Activated CD4-positive, alpha-beta memory T cell treated with anti-CD3 and anti-CD28 coated beads, Interleukin-2, amount 10 ng/mL, durations not matched to agents 7 days and 5 days (primary cell): ENCODE measurements around the gene JCHAIN. TPM values are rescaled to one million over a fixed set of nuclear protein-coding genes. Genes with fewer than 3 reads are reported as not detected.
A peak's percentile ranks its signal among the peaks of the same experiment; 100 is the strongest.
"Not testable (repeated sequence)": the region's sequence is repeated elsewhere in the genome, so short reads cannot be mapped to it uniquely, and the experiment has no call there.

ENCODE experiments used
- CTCF ChIA-PET: fragments of 350-600 bp; sonication (Branson Sonifier 250); formaldehyde crosslinking; loops from one replicate; lab custom pipeline; 2021; ENCODE audit warnings: antibody characterized with exemption, inconsistent platforms; lab: Charles Lee
- POLR2A ChIA-PET: fragments of 350-600 bp; sonication (Branson Sonifier 250); formaldehyde crosslinking; loops from one replicate; lab custom pipeline; 2021; ENCODE audit warnings: antibody characterized with exemption; lab: Charles Lee
- DNase-seq: peaks from one replicate; pipeline ENCODE4 v3.0.0-alpha.2; 2020
- H3K27ac Mint-ChIP-seq: one replicate; pipeline ENCODE4 v1.8.0; 2021; ENCODE audit warnings: mild to moderate bottlenecking, mixed read lengths
- H3K27me3 Mint-ChIP-seq: one replicate; pipeline ENCODE4 v1.8.0; 2021; ENCODE audit warnings: mixed read lengths
- H3K36me3 Mint-ChIP-seq: one replicate; pipeline ENCODE4 v1.8.0; 2021; ENCODE audit warnings: low read depth, mixed read lengths
- H3K4me1 Mint-ChIP-seq: one replicate; pipeline ENCODE4 v1.8.0; 2021; ENCODE audit warnings: mixed read lengths
- H3K4me3 Mint-ChIP-seq: one replicate; pipeline ENCODE4 v1.8.0; 2021; ENCODE audit warnings: mild to moderate bottlenecking, mixed read lengths
- H3K9me3 Mint-ChIP-seq: one replicate; pipeline ENCODE4 v1.8.0; 2021; ENCODE audit warnings: mixed read lengths
- total RNA-seq, 2 experiments: library from RNA; stranded (reverse); gene quantifications; one replicate each; pipeline ENCODE4 v1.2.3, GENCODE V29; 2021

The JCHAIN gene
- total RNA-seq, 2 experiments from 2014 or later, result 0.35 TPM; not detected in 1

DNA sequence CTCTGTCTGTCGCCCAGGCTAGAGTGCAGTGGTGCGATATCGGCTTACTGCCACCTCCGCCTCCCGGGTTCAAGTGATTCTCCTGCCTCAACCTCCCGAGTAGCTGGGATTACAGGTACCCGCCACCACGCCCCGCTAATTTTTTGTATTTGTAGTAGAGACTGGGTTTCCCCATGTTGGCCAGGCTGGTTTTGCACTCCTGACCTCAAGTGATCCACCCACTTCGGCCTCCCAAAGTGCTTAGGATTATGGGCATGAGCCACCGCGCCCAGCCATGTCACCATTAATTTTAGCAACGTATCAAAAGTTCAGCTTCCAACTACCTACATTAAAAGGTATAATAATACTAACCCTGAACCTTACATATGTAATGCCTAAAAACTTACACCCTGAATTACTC is 21.1 kb upstream of the JCHAIN start:
- peak; percentile 22 for DNase-seq
- ChIA-PET POLR2A (interaction anchor here (0.9 to 4.6 kb wide), 8 partner anchors 9 to 306 kb away, joined by 3 to 35 read pairs (median 4); partner anchors contain the start of genes DCK and GRSF1), CTCF (interaction anchor here (0.6 to 3.4 kb wide), 5 partner anchors 10 to 48 kb away, joined by 3 to 27 read pairs (median 5); no protein-coding TSS in a partner anchor)

DNA sequence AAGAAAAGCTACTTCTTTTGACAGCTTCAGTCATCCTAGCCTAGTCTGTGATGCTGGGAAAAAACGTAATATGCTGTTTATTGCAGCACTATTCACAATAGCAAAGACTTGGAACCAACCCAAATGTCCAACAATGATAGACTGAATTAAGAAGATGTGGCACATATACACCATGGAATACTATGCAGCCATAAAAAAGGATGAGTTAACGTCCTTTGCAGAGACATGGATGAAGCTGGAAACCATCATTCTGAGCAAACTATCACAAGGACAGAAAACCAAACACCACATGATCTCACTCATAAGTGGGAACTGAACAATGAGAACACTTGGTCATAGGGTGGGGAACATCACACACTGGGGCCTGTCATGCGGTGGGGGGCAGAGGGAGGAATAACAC is 15.8 kb upstream of the JCHAIN start:
- ChIA-PET CTCF (interaction anchor here (1.5 kb wide), 1 partner anchor 30 kb away, joined by 3 read pairs; no protein-coding TSS in a partner anchor), POLR2A (interaction anchor here (1.4 kb wide), 1 partner anchor 157 kb away, joined by 4 read pairs; no protein-coding TSS in a partner anchor)
- not testable (repeated sequence) for H3K36me3 Mint-ChIP-seq, H3K27ac Mint-ChIP-seq, H3K27me3 Mint-ChIP-seq, DNase-seq, H3K4me3 Mint-ChIP-seq, H3K9me3 Mint-ChIP-seq
- H3K4me1 Mint-ChIP-seq, result peaks cover 20% of the 10 kb centered on the region

More for the DNA sequence above, 21.1 kb upstream of the JCHAIN start:
- Mint-ChIP-seq H3K9me3 (no peaks in the 10 kb centered on the region), H3K4me1 (peaks cover 39% of the 10 kb centered on the region), H3K27ac (peak overlapping the region; percentile 93), H3K27me3 (no peaks in the 10 kb centered on the region), H3K4me3 (peak overlapping the region; percentile 97), H3K36me3 (peaks cover 27% of the 10 kb centered on the region)

DNA sequence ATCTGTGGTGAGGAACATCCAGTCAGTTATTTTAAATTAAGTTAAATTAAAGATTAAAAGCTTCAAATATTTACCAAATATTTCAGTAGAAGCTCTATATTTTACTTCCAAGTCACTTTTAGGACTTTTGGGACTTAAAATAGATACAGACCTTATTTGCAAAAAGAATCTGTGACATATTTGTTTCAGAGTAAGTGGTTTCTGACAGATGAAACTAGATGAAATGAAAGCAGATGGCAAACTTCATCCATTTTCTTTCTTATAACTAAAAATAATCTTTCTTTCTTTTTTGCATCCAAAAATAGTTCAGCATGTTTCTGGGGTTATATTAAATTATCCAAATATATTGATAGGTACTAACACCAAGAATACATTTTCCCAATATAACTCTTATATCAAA is 15.4 kb upstream of the JCHAIN start:
- Mint-ChIP-seq H3K36me3 (no peaks in the 10 kb centered on the region), H3K4me1 (peaks cover 24% of the 10 kb centered on the region), H3K9me3 (no peaks in the 10 kb centered on the region), H3K4me3 (no peak overlapping the region), H3K27ac (no peak overlapping the region), H3K27me3 (no peaks in the 10 kb centered on the region)
- no peak for DNase-seq
- CTCF ChIA-PET, result interaction anchor here (1.5 to 1.6 kb wide), 2 partner anchors 30 to 54 kb away, joined by 3 to 5 read pairs; no protein-coding TSS in a partner anchor
- POLR2A ChIA-PET, result interaction anchor here (1.4 kb wide), 1 partner anchor 157 kb away, joined by 4 read pairs; no protein-coding TSS in a partner anchor

DNA sequence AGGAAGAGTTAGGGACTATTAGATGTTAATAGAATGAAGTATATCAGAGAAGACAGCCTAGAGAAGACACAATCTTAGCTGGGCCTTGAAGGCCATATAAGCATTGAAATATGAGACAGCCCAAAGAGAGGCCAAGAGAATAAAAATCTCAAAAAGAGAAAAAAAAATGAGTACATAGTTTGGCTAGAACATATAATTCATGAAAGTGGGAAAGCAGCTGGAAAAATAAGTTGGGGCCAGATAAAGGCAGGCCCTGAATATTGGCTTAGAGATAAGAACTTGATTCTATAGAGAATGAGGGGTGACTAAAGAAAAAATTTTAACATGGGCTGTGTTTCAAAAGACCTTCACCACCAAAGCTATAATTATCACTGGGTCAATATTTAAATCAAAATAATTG is 14.6 kb upstream of the JCHAIN start:
- Mint-ChIP-seq H3K27me3 (no peaks in the 10 kb centered on the region), H3K36me3 (no peaks in the 10 kb centered on the region), H3K4me1 (peaks cover 26% of the 10 kb centered on the region), H3K27ac (no peak overlapping the region), H3K4me3 (no peak overlapping the region), H3K9me3 (no peaks in the 10 kb centered on the region)
- CTCF ChIA-PET, result interaction anchor here (0.9 to 1.6 kb wide), 2 partner anchors 29 to 54 kb away, joined by 4 to 5 read pairs; no protein-coding TSS in a partner anchor
- POLR2A ChIA-PET, result interaction anchor here (1.4 kb wide), 1 partner anchor 158 kb away, joined by 4 read pairs; no protein-coding TSS in a partner anchor
- DNase-seq, result no peak

DNA sequence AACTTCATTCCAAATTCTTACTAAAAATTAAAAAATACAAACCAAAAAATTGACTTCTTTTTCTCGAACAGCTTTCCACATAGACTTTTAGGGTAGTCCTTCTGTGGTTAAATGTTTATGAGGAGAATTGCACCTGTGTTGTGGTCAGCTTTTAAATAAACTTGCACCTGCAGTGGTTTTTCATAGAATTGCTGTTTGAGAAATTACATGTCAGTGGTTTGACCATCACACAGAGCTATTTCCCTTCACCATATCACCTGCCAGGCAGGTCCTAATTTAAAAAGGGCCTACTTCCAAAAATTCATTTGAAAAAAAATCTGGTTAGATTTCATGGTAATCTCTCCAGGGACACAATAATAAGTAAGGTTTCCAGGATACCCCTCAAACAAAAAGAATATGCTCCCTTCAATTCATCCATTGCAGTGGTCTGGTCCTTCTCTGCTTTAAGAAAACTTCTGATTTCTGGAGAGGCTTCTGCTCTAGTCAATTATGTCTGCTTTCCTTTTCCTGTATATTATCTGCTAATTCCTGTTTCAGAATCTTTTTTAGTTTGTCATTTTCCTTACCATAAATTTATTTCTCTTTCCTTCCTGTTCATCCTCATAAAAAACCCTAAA is 12.2 kb upstream of the JCHAIN start:
- POLR2A ChIA-PET, result interaction anchor here (1.0 to 1.3 kb wide), 3 partner anchors 9 to 56 kb away, joined by 3 to 6 read pairs (median 4); partner anchors contain the start of gene UTP3

DNA sequence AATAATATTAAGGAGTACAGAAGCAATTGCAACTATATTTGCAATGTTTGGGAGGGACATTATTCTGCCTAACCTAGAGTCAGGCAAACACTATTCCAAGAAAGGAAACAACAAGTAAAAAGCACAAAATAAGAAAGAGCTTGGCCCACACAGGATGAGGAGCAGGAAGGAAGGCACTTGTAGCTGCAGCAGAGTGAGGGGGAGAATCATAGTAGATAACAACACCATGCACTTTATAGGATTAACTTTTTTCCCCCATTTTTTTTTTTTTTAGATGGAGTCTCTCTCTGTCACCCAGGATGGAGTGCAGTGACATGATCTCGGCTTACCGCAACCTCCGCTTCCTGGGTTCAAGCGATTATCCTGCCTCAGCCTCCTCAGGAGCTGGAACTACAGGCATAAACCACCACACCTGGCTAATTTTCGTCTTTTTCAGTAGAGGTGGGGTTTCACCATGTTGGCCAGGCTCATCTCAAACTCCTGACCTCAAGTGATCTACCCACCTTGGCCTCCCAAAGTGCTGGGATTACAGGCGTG is 10.3 kb upstream of the JCHAIN start:
- H3K4me3 Mint-ChIP-seq, result no peak overlapping the region
- no peaks in the 10 kb centered on the region for H3K9me3 Mint-ChIP-seq
- ChIA-PET POLR2A (no interaction called here), CTCF (interaction anchor here (1.0 to 2.3 kb wide), 5 partner anchors 11 to 75 kb away, joined by 3 to 11 read pairs (median 5); partner anchors contain the start of gene UTP3)
- peaks cover 9% of the 10 kb centered on the region for H3K27me3 Mint-ChIP-seq
- no peak overlapping the region for H3K27ac Mint-ChIP-seq
- no peaks in the 10 kb centered on the region for H3K36me3 Mint-ChIP-seq
- H3K4me1 Mint-ChIP-seq, result peaks cover 26% of the 10 kb centered on the region
- no peak for DNase-seq

More for the DNA sequence above, 12.2 kb upstream of the JCHAIN start:
- no peak overlapping the region for H3K4me3 Mint-ChIP-seq
- H3K9me3 Mint-ChIP-seq, result no peaks in the 10 kb centered on the region
- peaks cover 26% of the 10 kb centered on the region for H3K4me1 Mint-ChIP-seq
- CTCF ChIA-PET, result interaction anchor here (0.5 to 2.3 kb wide), 7 partner anchors 9 to 315 kb away, joined by 3 to 11 read pairs (median 4); partner anchors contain the start of genes DCK and UTP3
- peaks cover 6% of the 10 kb centered on the region for H3K27me3 Mint-ChIP-seq
- DNase-seq, result no peak
- H3K36me3 Mint-ChIP-seq, result no peaks in the 10 kb centered on the region
- peak overlapping the region; percentile 7 for H3K27ac Mint-ChIP-seq

DNA sequence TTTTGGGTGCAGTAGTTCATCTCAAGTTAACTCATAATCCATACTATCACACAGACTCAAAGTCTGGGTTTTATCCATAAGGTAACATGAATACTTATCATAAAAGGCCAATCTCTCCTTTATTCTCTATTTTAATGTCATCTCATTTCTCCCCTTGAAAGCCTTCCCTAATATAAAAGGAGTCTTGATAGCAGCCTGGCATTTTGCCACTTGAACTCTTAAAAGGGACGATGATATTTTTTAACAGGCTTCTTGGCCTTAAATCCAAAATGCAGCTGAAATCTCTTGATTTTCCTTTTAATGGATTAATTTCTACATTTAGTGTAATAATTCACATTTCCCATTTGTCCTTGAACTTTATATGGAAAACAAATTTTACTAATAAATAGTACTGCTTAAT is 8.4 kb upstream of the JCHAIN start:
- no peak overlapping the region for H3K27ac Mint-ChIP-seq
- no peaks in the 10 kb centered on the region for H3K9me3 Mint-ChIP-seq
- ChIA-PET POLR2A (no interaction called here), CTCF (no interaction called here)
- DNase-seq, result no peak
- no peaks in the 10 kb centered on the region for H3K36me3 Mint-ChIP-seq
- peaks cover 21% of the 10 kb centered on the region for H3K27me3 Mint-ChIP-seq
- H3K4me3 Mint-ChIP-seq, result no peak overlapping the region
- H3K4me1 Mint-ChIP-seq, result peaks cover 26% of the 10 kb centered on the region

DNA sequence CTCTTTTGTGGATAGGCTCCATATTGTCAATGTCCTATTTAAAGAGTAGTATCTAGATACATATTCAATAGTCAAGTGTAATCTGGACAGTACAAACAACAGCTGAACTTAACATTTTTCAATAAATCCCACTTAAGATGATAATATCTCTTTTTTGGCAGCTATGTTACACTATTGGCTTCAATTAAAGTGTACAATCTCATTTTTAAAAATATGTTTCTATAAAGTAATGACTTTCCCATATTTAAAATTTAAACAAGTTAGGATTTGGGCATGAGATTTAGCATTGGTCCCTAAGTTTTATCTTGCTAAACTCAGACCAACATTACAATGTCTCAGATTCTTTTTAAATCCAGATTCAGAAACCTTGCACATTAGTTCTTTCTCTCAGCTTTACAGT is 7.9 kb upstream of the JCHAIN start:
- Mint-ChIP-seq H3K36me3 (no peaks in the 10 kb centered on the region), H3K4me1 (peaks cover 22% of the 10 kb centered on the region), H3K9me3 (no peaks in the 10 kb centered on the region), H3K27me3 (peaks cover 21% of the 10 kb centered on the region), H3K27ac (no peak overlapping the region), H3K4me3 (no peak overlapping the region)
- ChIA-PET POLR2A (no interaction called here), CTCF (no interaction called here)
- no peak for DNase-seq

DNA sequence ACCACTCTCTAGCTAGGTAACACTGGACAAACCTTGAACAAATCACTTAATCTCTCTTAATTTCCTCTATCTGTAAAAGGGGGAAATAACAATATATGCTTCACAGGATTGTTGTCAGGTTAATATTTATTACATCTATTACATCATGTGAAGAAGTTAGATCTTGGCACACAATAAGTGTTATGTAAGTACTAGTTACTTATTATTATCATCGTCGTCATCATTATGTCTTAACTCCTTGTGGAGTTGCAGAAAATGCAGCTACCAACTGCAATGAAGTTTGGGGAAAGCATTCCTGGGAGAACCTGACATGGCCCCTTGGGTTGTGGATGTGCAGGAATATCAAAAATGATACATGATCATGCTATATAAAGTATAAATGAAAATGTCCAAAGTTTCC is 4.8 kb upstream of the JCHAIN start:
- ChIA-PET POLR2A (no interaction called here), CTCF (interaction anchor here (0.6 to 1.7 kb wide), 2 partner anchors 14 to 167 kb away, joined by 4 read pairs; no protein-coding TSS in a partner anchor)
- H3K4me3 Mint-ChIP-seq, result no peak overlapping the region
- H3K36me3 Mint-ChIP-seq, result no peaks in the 10 kb centered on the region
- no peak overlapping the region for H3K27ac Mint-ChIP-seq
- no peak for DNase-seq
- no peaks in the 10 kb centered on the region for H3K9me3 Mint-ChIP-seq
- peaks cover 21% of the 10 kb centered on the region for H3K27me3 Mint-ChIP-seq
- H3K4me1 Mint-ChIP-seq, result no peaks in the 10 kb centered on the region

DNA sequence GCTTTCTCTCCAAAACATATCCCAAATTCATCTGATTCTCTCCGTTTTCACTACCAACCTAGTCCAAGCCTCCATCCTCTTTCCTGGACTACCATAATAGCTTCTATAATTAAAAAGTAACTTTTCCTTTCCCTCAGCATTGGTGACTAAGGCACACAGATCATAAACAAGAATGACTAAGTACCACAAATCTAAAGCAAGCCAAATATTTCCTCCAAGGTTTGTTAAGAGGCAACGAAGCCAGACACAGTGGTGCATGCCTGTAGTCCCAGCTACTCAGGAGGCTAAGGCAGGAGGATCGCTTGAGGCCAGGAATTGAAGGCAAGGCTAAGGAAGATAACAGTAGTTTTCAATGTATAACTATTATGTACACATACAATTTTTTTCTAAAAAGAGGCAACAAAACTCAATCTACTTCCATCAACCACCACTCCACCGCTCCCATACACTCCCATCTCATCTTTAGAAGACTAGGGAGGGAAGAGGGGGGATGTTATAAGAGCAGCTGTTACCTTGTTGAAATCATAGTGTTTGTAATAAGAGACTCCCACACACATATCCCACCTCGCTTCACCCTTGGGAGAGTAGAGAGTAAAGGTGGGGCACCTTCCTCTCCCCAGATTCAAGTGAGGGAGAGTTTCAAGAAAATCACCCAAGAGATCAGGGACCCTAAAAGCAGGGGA is 4.2 kb upstream of the JCHAIN start:
- ChIA-PET POLR2A (no interaction called here), CTCF (interaction anchor here (0.6 kb wide), 1 partner anchor 168 kb away, joined by 4 read pairs; no protein-coding TSS in a partner anchor)
- H3K4me1 Mint-ChIP-seq, result no peaks in the 10 kb centered on the region
- no peak for DNase-seq
- H3K4me3 Mint-ChIP-seq, result no peak overlapping the region
- no peak overlapping the region for H3K27ac Mint-ChIP-seq
- H3K27me3 Mint-ChIP-seq, result peaks cover 21% of the 10 kb centered on the region
- H3K9me3 Mint-ChIP-seq, result no peaks in the 10 kb centered on the region
- no peaks in the 10 kb centered on the region for H3K36me3 Mint-ChIP-seq

DNA sequence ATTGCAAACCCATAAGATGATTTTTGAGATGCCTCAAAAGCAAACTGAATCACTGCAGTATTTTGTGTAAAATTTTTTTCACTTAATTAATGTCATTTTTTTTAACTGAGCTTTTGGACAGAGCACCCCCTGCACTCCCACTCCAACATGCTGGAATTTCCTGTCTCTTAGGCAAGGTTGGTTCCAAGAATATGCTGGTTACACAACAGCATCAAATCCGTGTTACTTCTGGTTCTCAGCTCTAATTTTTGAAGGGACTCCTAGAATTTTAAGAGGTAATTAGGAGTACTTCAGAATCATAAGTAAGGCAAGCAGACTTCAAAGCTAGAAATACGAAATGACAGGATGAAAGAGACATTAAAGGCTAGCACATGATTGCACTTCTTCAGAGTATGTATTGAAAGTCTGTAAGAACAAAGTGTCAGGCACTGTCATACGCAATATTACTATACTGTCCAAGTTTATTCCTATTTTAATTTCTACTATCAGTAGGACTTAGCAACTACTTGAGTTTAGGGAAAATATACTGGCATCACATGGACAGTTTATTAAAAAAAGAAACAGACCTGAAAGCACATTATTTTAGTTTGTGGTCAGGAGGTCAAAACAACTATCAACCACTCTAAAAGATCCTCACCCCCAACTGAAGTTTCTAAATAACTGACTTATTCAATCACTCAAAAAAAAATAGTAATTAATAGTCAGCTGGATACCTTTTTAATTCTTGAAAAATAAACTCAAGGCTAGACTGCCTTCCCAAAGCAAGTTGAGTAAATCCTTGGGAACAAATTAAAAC is 1.6 kb upstream of the JCHAIN start:
- no peaks in the 10 kb centered on the region for H3K9me3 Mint-ChIP-seq
- no peaks in the 10 kb centered on the region for H3K36me3 Mint-ChIP-seq
- H3K4me3 Mint-ChIP-seq, result no peak overlapping the region
- H3K27ac Mint-ChIP-seq, result no peak overlapping the region
- peaks cover 15% of the 10 kb centered on the region for H3K27me3 Mint-ChIP-seq
- no peak for DNase-seq
- ChIA-PET CTCF (interaction anchor here (0.9 to 1.5 kb wide), 3 partner anchors 10 to 19 kb away, joined by 3 to 5 read pairs (median 4); no protein-coding TSS in a partner anchor), POLR2A (no interaction called here)
- H3K4me1 Mint-ChIP-seq, result no peaks in the 10 kb centered on the region

DNA sequence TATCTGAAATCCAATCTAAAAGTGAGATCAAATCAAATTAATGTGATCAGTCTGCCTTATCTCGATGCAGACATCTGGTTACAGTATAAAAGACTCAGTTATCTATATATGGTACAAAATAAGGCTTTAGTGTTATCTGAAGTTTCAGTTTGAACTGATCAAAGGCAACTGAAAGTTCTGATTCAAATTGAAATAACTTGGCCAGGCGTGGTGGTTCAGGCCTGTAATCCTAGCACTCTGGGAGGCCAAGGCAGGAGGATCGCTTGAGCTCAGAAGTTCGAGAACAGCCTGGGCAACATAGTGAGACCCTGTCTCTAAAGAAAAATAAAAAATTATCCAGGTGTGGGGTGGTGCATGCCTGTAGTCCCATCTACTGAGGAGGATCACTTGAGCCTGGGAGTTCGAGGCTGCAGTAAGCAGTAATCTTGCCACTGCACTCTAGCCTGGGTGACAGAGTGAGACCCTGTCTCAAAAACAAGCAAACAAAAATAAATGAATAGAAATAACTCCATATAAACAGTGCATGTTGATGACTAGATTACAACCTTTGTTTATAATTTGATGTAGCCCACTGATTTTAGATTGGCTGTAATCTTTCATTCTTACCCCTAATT is 4.9 kb downstream of the JCHAIN start:
- POLR2A ChIA-PET, DNase-seq, CTCF ChIA-PET, H3K27ac Mint-ChIP-seq, H3K36me3 Mint-ChIP-seq, H3K9me3 Mint-ChIP-seq, H3K4me3 Mint-ChIP-seq, H3K27me3 Mint-ChIP-seq: not testable (repeated sequence)
- H3K4me1 Mint-ChIP-seq, result peaks cover 11% of the 10 kb centered on the region
